Smooth muscle cell (in vitro differentiated cells): ENCODE results near the gene KIF6. TPM values are rescaled to one million over a fixed set of nuclear protein-coding genes. Genes with fewer than 3 reads are reported as not detected.

ENCODE experiments used
- DNase-seq: peaks from one replicate; lab custom pipeline; 2025; ENCODE audit not compliant: unreplicated experiment; lab: John Stamatoyannopoulos, UW
- H2AFZ ChIP-seq: fragments of 200-600 bp; sonication (generic); 2 replicates; pipeline ENCODE4 v1.6.0; 2016; ENCODE audit warnings: antibody characterized with exemption, low read depth, mild to moderate bottlenecking
- H3F3A ChIP-seq: fragments of 200-600 bp; sonication (generic); 2 replicates; pipeline ENCODE4 v1.6.0; 2017; ENCODE audit warnings: antibody characterized with exemption, low read depth
- H3K27ac ChIP-seq: fragments of 200-600 bp; sonication (generic); 2 replicates; pipeline ENCODE4 v1.5.1; 2016; ENCODE audit warnings: low read depth, mild to moderate bottlenecking
- H3K27me3 ChIP-seq: fragments of 200-600 bp; sonication (generic); 2 replicates; pipeline ENCODE4 v1.6.1; 2016; ENCODE audit warnings: low read depth, mild to moderate bottlenecking
- H3K36me3 ChIP-seq: fragments of 200-600 bp; sonication (generic); 2 replicates; pipeline ENCODE4 v1.5.1; 2016; ENCODE audit warnings: low read depth
- H3K4me1 ChIP-seq: fragments of 200-600 bp; sonication (generic); 2 replicates; pipeline ENCODE4 v1.5.1; 2016; ENCODE audit warnings: low read depth
- H3K4me2 ChIP-seq: fragments of 200-600 bp; sonication (generic); 2 replicates; pipeline ENCODE4 v1.6.0; 2016; ENCODE audit warnings: mild to moderate bottlenecking
- H3K4me3 ChIP-seq: fragments of 200-600 bp; sonication (generic); 2 replicates; pipeline ENCODE4 v1.5.1; 2016; ENCODE audit warnings: mild to moderate bottlenecking
- H3K79me2 ChIP-seq: fragments of 200-600 bp; sonication (generic); 2 replicates; pipeline ENCODE4 v1.6.0; 2016; ENCODE audit warnings: low read depth, mild to moderate bottlenecking
- H3K9ac ChIP-seq: fragments of 200-600 bp; sonication (generic); 2 replicates; pipeline ENCODE4 v1.6.0; 2016; ENCODE audit warnings: low read depth
- H3K9me3 ChIP-seq: fragments of 200-600 bp; sonication (generic); replicated peaks from 2 replicates; pipeline ENCODE4 v1.5.1; 2016; ENCODE audit warnings: low read depth
- H4K20me1 ChIP-seq: fragments of 200-600 bp; sonication (generic); 2 replicates; pipeline ENCODE4 v1.6.0; 2016; ENCODE audit warnings: low read depth
- CTCF ChIP-seq: fragments of 200-600 bp; sonication (generic); IDR thresholded peaks from 2 replicates; pipeline ENCODE4 v1.5.1; 2017; ENCODE audit warnings: borderline replicate concordance, mild to moderate bottlenecking, antibody characterized with exemption; ENCODE audit not compliant: insufficient read depth, poor library complexity, severe bottlenecking
- WGBS: methylation state at CpG from one replicate; pipeline ENCODE4 v1.1.7; 2016; ENCODE audit warnings: low lambda C conversion rate; 5-methylcytosine and 5-hydroxymethylcytosine counted together
- polyA plus RNA-seq: library from polyadenylated mRNA; unstranded; fragments of >200 nt; fragmentation: Nextera tagmentation; extraction: Ambion mirVana; gene quantifications from 2 replicates; pipeline ENCODE4 v1.2.1, GENCODE V29; 2016
- total RNA-seq: library from RNA; depleted of rRNA; stranded (reverse); fragments of >200 nt; gene quantifications from 2 replicates; pipeline ENCODE4 v1.2.3, GENCODE V29; 2014

The KIF6 gene
- total and polyA plus RNA-seq, 2 experiments from 2014 or later = 1.1 to 1.5 TPM

GRCh38 chr6:39706819-39707335 is 18.3 kb downstream of the KIF6 start:
- no peak for TF ChIP-seq CTCF
- Histone ChIP-seq H3K36me3 (no peaks in the 10 kb centered on the region), H3K27me3 (no peaks in the 10 kb centered on the region), H3K4me1 (no peaks in the 10 kb centered on the region), H3K79me2 (no peaks in the 10 kb centered on the region), H3K9ac (no peak overlapping the region), H3K4me2 (no peak overlapping the region), H3K4me3 (no peak overlapping the region), H3K27ac (no peak overlapping the region), H2AFZ (no peak overlapping the region), H3K9me3 (no peaks in the 10 kb centered on the region), H3F3A (no peaks in the 10 kb centered on the region), H4K20me1 (no peaks in the 10 kb centered on the region)
- 47% methylated on average over 3 of the region's 3 CpGs for WGBS
- DNase-seq = no peak

GRCh38 chr6:39702265-39702664 is 22.9 kb downstream of the KIF6 start:
- TF ChIP-seq CTCF = no peak
- no peak overlapping the region for H3K9ac ChIP-seq
- H3K4me2 ChIP-seq = no peak overlapping the region
- no peak overlapping the region for H2AFZ ChIP-seq
- H3F3A ChIP-seq = no peaks in the 10 kb centered on the region
- no peaks in the 10 kb centered on the region for H4K20me1 ChIP-seq
- H3K27me3 ChIP-seq = no peaks in the 10 kb centered on the region
- no peak for DNase-seq
- no peaks in the 10 kb centered on the region for H3K9me3 ChIP-seq
- WGBS = 91% methylated on average over 4 of the region's 4 CpGs
- no peaks in the 10 kb centered on the region for H3K4me1 ChIP-seq
- H3K36me3 ChIP-seq = no peaks in the 10 kb centered on the region
- H3K27ac ChIP-seq = no peak overlapping the region
- no peak overlapping the region for H3K4me3 ChIP-seq
- no peaks in the 10 kb centered on the region for H3K79me2 ChIP-seq

GRCh38 chr6:39700362-39700761 is 24.8 kb downstream of the KIF6 start:
- no peak overlapping the region for H3K9ac ChIP-seq
- no peaks in the 10 kb centered on the region for H3K36me3 ChIP-seq
- no peak overlapping the region for H3K4me2 ChIP-seq
- TF ChIP-seq CTCF = no peak
- no peaks in the 10 kb centered on the region for H4K20me1 ChIP-seq
- no peaks in the 10 kb centered on the region for H3F3A ChIP-seq
- DNase-seq = no peak
- no peak overlapping the region for H3K27ac ChIP-seq
- H2AFZ ChIP-seq = no peak overlapping the region
- H3K4me3 ChIP-seq = no peak overlapping the region
- no peaks in the 10 kb centered on the region for H3K9me3 ChIP-seq
- H3K27me3 ChIP-seq = no peaks in the 10 kb centered on the region
- H3K4me1 ChIP-seq = no peaks in the 10 kb centered on the region
- no peaks in the 10 kb centered on the region for H3K79me2 ChIP-seq
- WGBS = 97% methylated on average over 1 of the region's 1 CpG

GRCh38 chr6:39698789-39699188 is 26.4 kb downstream of the KIF6 start:
- TF ChIP-seq CTCF = no peak
- Histone ChIP-seq H4K20me1 (no peaks in the 10 kb centered on the region), H2AFZ (no peak overlapping the region), H3K36me3 (no peaks in the 10 kb centered on the region), H3K9me3 (no peaks in the 10 kb centered on the region), H3K4me3 (no peak overlapping the region), H3K9ac (no peak overlapping the region), H3K4me1 (no peaks in the 10 kb centered on the region), H3K4me2 (no peak overlapping the region), H3K27me3 (no peaks in the 10 kb centered on the region), H3K27ac (no peak overlapping the region), H3F3A (no peaks in the 10 kb centered on the region), H3K79me2 (no peaks in the 10 kb centered on the region)
- WGBS = 83% methylated on average over 1 of the region's 1 CpG
- DNase-seq = no peak
